ENCODE measurements around the gene PSMB9. TPM values are rescaled to one million over a fixed set of nuclear protein-coding genes. Genes with fewer than 3 reads are reported as not detected.

PSMB9 gene
- total and polyA plus RNA-seq, 7 experiments from 2014 or later: 70.3 to 452 (median 139) TPM

GRCh38 chr6:32895006-32895345 is 41.0 kb downstream of the PSMB9 start:
- Histone ChIP-seq H3K27me3 (ENCODE audit: control insufficient read depth in 2 of 2, insufficient read depth in 2 of 2, low read length in 2 of 2) (no peaks in the 10 kb centered on the region), H3K4me1 (ENCODE audit: control insufficient read depth in 2 of 2, insufficient read depth in 2 of 2, low read length in 2 of 2) (peaks cover 12 to 13% of the 10 kb centered on the region in 2 donors), H3K27ac (ENCODE audit: low read depth, low read length) (peak overlapping the region; percentile 78), H3K9me3 (ENCODE audit: control insufficient read depth in 2 of 3, low read length in 3 of 3) (no peaks in the 10 kb centered on the region), H3K36me3 (ENCODE audit: control insufficient read depth in 2 of 3, insufficient read depth in 3 of 3, low read length in 3 of 3) (peaks cover 0 to 7% (median 0%) of the 10 kb centered on the region in 3 experiments), H3K4me3 (ENCODE audit: low read length) (peak overlapping the region; percentile 81)
- DNase-seq: no peak
- ChIA-PET POLR2A (interaction anchor here (0.8 to 5.4 kb wide), 15 partner anchors 12 to 92 kb away, joined by 3 to 101 read pairs (median 5); partner anchors contain the start of genes BRD2, HLA-DMA, HLA-DMB and PSMB9), CTCF (interaction anchor here (1.0 to 2.3 kb wide), 8 partner anchors 27 to 90 kb away, joined by 3 to 11 read pairs (median 6); partner anchors contain the start of genes HLA-DMA and TAP2)
- Mint-ChIP-seq H3K36me3 (peaks cover 0 to 2% (median 0%) of the 10 kb centered on the region in 5 donors), H3K4me1 (peaks cover 30 to 43% (median 36%) of the 10 kb centered on the region in 7 donors), H3K9me3 (no peaks in the 10 kb centered on the region), H3K27me3 (peaks cover 0 to 4% (median 0%) of the 10 kb centered on the region in 5 donors), H3K27ac (peak overlapping the region; percentile 78 to 97 (median 94)), H3K4me3 (peak overlapping the region; percentile 91 to 100 (median 99))
- ATAC-seq: peak; percentile 18
- intact Hi-C loops (cut with micrococcal nuclease): loop anchor here (2.0 to 10.0 kb wide), 5 partner anchors 46 to 180 kb away; partner anchors contain the start of genes PSMB8 (in 2 of the 2), BRD2 (in 1 of the 2), HLA-DMA (in 1 of the 2) and HLA-DMB (in 1 of the 2)

GRCh38 chr6:32903952-32904351 is 50.0 kb downstream of the PSMB9 start:
- peaks cover 0 to 11% (median 0%) of the 10 kb centered on the region in 5 donors for H3K27me3 Mint-ChIP-seq
- ATAC-seq (no peak), DNase-seq (no peak)
- Histone ChIP-seq H3K27ac (ENCODE audit: low read depth, low read length) (no peak overlapping the region), H3K27me3 (ENCODE audit: control insufficient read depth in 2 of 2, insufficient read depth in 2 of 2, low read length in 2 of 2) (no peaks in the 10 kb centered on the region), H3K4me3 (ENCODE audit: low read length) (no peak overlapping the region), H3K9me3 (ENCODE audit: control insufficient read depth in 2 of 3, low read length in 3 of 3) (no peaks in the 10 kb centered on the region), H3K36me3 (ENCODE audit: control insufficient read depth in 2 of 3, insufficient read depth in 3 of 3, low read length in 3 of 3) (no peaks in the 10 kb centered on the region), H3K4me1 (ENCODE audit: control insufficient read depth in 2 of 2, insufficient read depth in 2 of 2, low read length in 2 of 2) (no peaks in the 10 kb centered on the region)
- ChIA-PET POLR2A (interaction anchor here (0.8 to 1.2 kb wide), 2 partner anchors 30 to 68 kb away, joined by 3 to 5 read pairs; no protein-coding TSS in a partner anchor), CTCF (interaction anchor here (0.6 to 2.1 kb wide), 5 partner anchors 18 to 1822 kb away, joined by 3 to 12 read pairs (median 3); no protein-coding TSS in a partner anchor)
- H3K27ac Mint-ChIP-seq: no peak overlapping the region
- no peaks in the 10 kb centered on the region for H3K9me3 Mint-ChIP-seq
- H3K36me3 Mint-ChIP-seq: peaks cover 0 to 8% (median 4%) of the 10 kb centered on the region in 5 donors
- peaks cover 0 to 6% (median 0%) of the 10 kb centered on the region in 7 donors for H3K4me1 Mint-ChIP-seq
- no peak overlapping the region for H3K4me3 Mint-ChIP-seq
- intact Hi-C loops (cut with micrococcal nuclease): no loop called here

DNA sequence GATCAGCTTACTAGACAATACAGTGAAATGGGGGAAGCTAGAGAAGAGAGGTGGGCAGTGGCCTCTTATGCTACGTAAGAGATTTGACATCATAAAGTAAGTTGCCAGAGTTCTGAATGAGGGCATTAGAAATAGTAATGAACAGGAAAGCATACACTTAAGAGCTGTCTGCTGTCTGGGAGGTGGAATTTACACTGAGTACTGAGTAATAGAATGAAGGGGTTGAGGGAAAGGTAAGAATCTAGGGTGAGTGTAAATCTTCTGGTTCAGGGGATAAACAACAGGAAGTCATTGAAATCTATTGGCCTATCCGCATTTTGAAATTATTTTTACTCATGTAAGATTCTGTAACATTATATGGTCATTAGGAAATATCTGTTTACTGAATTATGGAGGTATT is 51.1 kb downstream of the PSMB9 start:
- intact Hi-C loops (cut with micrococcal nuclease): no loop called here
- Histone ChIP-seq H3K9me3 (ENCODE audit: control insufficient read depth in 2 of 3, low read length in 3 of 3) (no peaks in the 10 kb centered on the region), H3K27me3 (ENCODE audit: control insufficient read depth in 2 of 2, insufficient read depth in 2 of 2, low read length in 2 of 2) (no peaks in the 10 kb centered on the region), H3K4me1 (ENCODE audit: control insufficient read depth in 2 of 2, insufficient read depth in 2 of 2, low read length in 2 of 2) (no peaks in the 10 kb centered on the region), H3K4me3 (ENCODE audit: low read length) (no peak overlapping the region), H3K27ac (ENCODE audit: low read depth, low read length) (no peak overlapping the region), H3K36me3 (ENCODE audit: control insufficient read depth in 2 of 3, insufficient read depth in 3 of 3, low read length in 3 of 3) (no peaks in the 10 kb centered on the region)
- ATAC-seq (no peak), DNase-seq (no peak)
- H3K9me3 Mint-ChIP-seq: no peaks in the 10 kb centered on the region
- peak overlapping the region in 1 of 9 donors; percentile 42 for H3K27ac Mint-ChIP-seq
- H3K36me3 Mint-ChIP-seq: peaks cover 0 to 8% (median 4%) of the 10 kb centered on the region in 5 donors
- H3K27me3 Mint-ChIP-seq: peaks cover 0 to 13% (median 0%) of the 10 kb centered on the region in 5 donors
- H3K4me1 Mint-ChIP-seq: peaks cover 0 to 6% (median 0%) of the 10 kb centered on the region in 7 donors
- no peak overlapping the region for H3K4me3 Mint-ChIP-seq
- ChIA-PET POLR2A (no interaction called here), CTCF (interaction anchor here (0.6 to 2.1 kb wide), 7 partner anchors 15 to 589 kb away, joined by 3 to 12 read pairs (median 3); partner anchors contain the start of gene TAP2)

- no peaks in the 10 kb centered on the region for H3K36me3 ChIP-seq (ENCODE audit: control insufficient read depth in 2 of 3, insufficient read depth in 3 of 3, low read length in 3 of 3)
- ATAC-seq (no peak), DNase-seq (no peak)
- intact Hi-C loops (cut with micrococcal nuclease): no loop called here
- peaks cover 0 to 20% (median 6%) of the 10 kb centered on the region in 5 donors for H3K27me3 Mint-ChIP-seq
- H3K9me3 Mint-ChIP-seq: no peaks in the 10 kb centered on the region
- CTCF ChIA-PET: interaction anchor here (1.1 to 1.6 kb wide), 2 partner anchors 20 to 68 kb away, joined by 3 to 4 read pairs; partner anchors contain the start of gene TAP2
- POLR2A ChIA-PET: no interaction called here
- H3K27ac Mint-ChIP-seq: no peak overlapping the region
- H3K4me3 Mint-ChIP-seq: no peak overlapping the region
- no peaks in the 10 kb centered on the region for H3K9me3 ChIP-seq (ENCODE audit: control insufficient read depth in 2 of 3, low read length in 3 of 3)
- H3K4me1 ChIP-seq (ENCODE audit: control insufficient read depth in 2 of 2, insufficient read depth in 2 of 2, low read length in 2 of 2): no peaks in the 10 kb centered on the region
- no peak overlapping the region for H3K27ac ChIP-seq (ENCODE audit: low read depth, low read length)
- peaks cover 0 to 4% (median under 1%) of the 10 kb centered on the region in 5 donors for H3K36me3 Mint-ChIP-seq
- H3K27me3 ChIP-seq (ENCODE audit: control insufficient read depth in 2 of 2, insufficient read depth in 2 of 2, low read length in 2 of 2): no peaks in the 10 kb centered on the region
- no peak overlapping the region for H3K4me3 ChIP-seq (ENCODE audit: low read length)
- peaks cover 0 to 6% (median 0%) of the 10 kb centered on the region in 7 donors for H3K4me1 Mint-ChIP-seq
These were observed 52.5 kb downstream of the PSMB9 start for GRCh38 chr6:32906539-32906938.

GRCh38 chr6:32908897-32909296 is 54.9 kb downstream of the PSMB9 start:
- ChIA-PET POLR2A (no interaction called here), CTCF (no interaction called here)
- H3K4me3 Mint-ChIP-seq: no peak overlapping the region
- H3K9me3 Mint-ChIP-seq: no peaks in the 10 kb centered on the region
- peaks cover 0 to 33% (median 9%) of the 10 kb centered on the region in 5 donors for H3K27me3 Mint-ChIP-seq
- no peaks in the 10 kb centered on the region for H3K4me1 ChIP-seq (ENCODE audit: control insufficient read depth in 2 of 2, insufficient read depth in 2 of 2, low read length in 2 of 2)
- no peaks in the 10 kb centered on the region for H3K9me3 ChIP-seq (ENCODE audit: control insufficient read depth in 2 of 3, low read length in 3 of 3)
- H3K27ac ChIP-seq (ENCODE audit: low read depth, low read length): no peak overlapping the region
- H3K4me3 ChIP-seq (ENCODE audit: low read length): no peak overlapping the region
- DNase-seq (no peak), ATAC-seq (no peak)
- no peaks in the 10 kb centered on the region for H3K36me3 ChIP-seq (ENCODE audit: control insufficient read depth in 2 of 3, insufficient read depth in 3 of 3, low read length in 3 of 3)
- intact Hi-C loops (cut with micrococcal nuclease): no loop called here
- no peak overlapping the region for H3K27ac Mint-ChIP-seq
- H3K4me1 Mint-ChIP-seq: peaks cover 0 to 4% (median 0%) of the 10 kb centered on the region in 7 donors
- peaks cover 0 to 4% (median 0%) of the 10 kb centered on the region in 5 donors for H3K36me3 Mint-ChIP-seq
- no peaks in the 10 kb centered on the region for H3K27me3 ChIP-seq (ENCODE audit: control insufficient read depth in 2 of 2, insufficient read depth in 2 of 2, low read length in 2 of 2)

Other genes starting within 250 kb of the PSMB9 start
- gene HLA-DQA1, start 216.8 kb upstream of the PSMB9 start, total RNA-seq: 10 to 100 TPM in 4 of 5 experiments, 1 to 10 TPM in 1; 8.5 to 43.4 (median 12.1) TPM
- under 1 TPM; 0.59 to 0.67 TPM for gene HLA-DQA1, start 216.8 kb upstream of the PSMB9 start, polyA plus RNA-seq
- gene HLA-DQB1, start 187.5 kb upstream of the PSMB9 start, total RNA-seq: 10 to 100 TPM in 2 of 5 experiments, 1 to 10 TPM in 3; 5.3 to 38.9 (median 9.4) TPM
- gene HLA-DQB1, start 187.5 kb upstream of the PSMB9 start, polyA plus RNA-seq: 1 to 10 TPM; 1.2 to 1.4 TPM
- 10 to 100 TPM in 1 of 5 experiments, 1 to 10 TPM in 1, not detected in 3; 3.9 to 13.3 TPM for gene HLA-DQA2, start 112.8 kb upstream of the PSMB9 start, total RNA-seq
- not detected for gene HLA-DQA2, start 112.8 kb upstream of the PSMB9 start, polyA plus RNA-seq
- 10 to 100 TPM in 1 of 5 experiments, 1 to 10 TPM in 2, not detected in 2; 1.8 to 24.8 (median 3.5) TPM for gene HLA-DQB2, start 90.7 kb upstream of the PSMB9 start, total RNA-seq
- under 1 TPM in 1 of 2 donors, not detected in 1; 0.95 TPM for gene HLA-DQB2, start 90.7 kb upstream of the PSMB9 start, polyA plus RNA-seq
- 1 to 10 TPM; 1.7 to 7.7 (median 4.9) TPM for gene HLA-DOB, start 37.2 kb upstream of the PSMB9 start, total RNA-seq
- under 1 TPM; 0.48 to 0.57 TPM for gene HLA-DOB, start 37.2 kb upstream of the PSMB9 start, polyA plus RNA-seq
- gene TAP2, start 15.5 kb upstream of the PSMB9 start, total RNA-seq: 100 to 1,000 TPM in 4 of 5 experiments, 10 to 100 TPM in 1; 84.3 to 243 (median 117) TPM
- gene TAP2, start 15.5 kb upstream of the PSMB9 start, polyA plus RNA-seq: 10 to 100 TPM; 26.4 to 36.4 TPM
- 100 to 1,000 TPM; 111 to 419 (median 115) TPM for gene PSMB8, start 10.1 kb upstream of the PSMB9 start, total RNA-seq
- 100 to 1,000 TPM; 322 to 378 TPM for gene PSMB8, start 10.1 kb upstream of the PSMB9 start, polyA plus RNA-seq
- 100 to 1,000 TPM in 3 of 5 experiments, 10 to 100 TPM in 2; 92.1 to 500 (median 103) TPM for gene TAP1, start 488 bp upstream of the PSMB9 start, total RNA-seq
- gene TAP1, start 488 bp upstream of the PSMB9 start, polyA plus RNA-seq: 100 to 1,000 TPM; 162 to 274 TPM
- gene HLA-DMB, start 86.8 kb downstream of the PSMB9 start, total RNA-seq: 10 to 100 TPM in 2 of 5 experiments, 1 to 10 TPM in 3; 7.8 to 82.5 (median 9.1) TPM
- gene HLA-DMB, start 86.8 kb downstream of the PSMB9 start, polyA plus RNA-seq: 10 to 100 TPM in 1 of 2 donors, 1 to 10 TPM in 1; 8.2 to 11.9 TPM
- 100 to 1,000 TPM in 1 of 5 experiments, 10 to 100 TPM in 4; 12.5 to 120 (median 29.6) TPM for gene HLA-DMA, start 98.9 kb downstream of the PSMB9 start, total RNA-seq
- 10 to 100 TPM; 19.3 to 25.6 TPM for gene HLA-DMA, start 98.9 kb downstream of the PSMB9 start, polyA plus RNA-seq
- 100 to 1,000 TPM; 275 to 391 (median 360) TPM for gene BRD2, start 114.4 kb downstream of the PSMB9 start, total RNA-seq
- gene BRD2, start 114.4 kb downstream of the PSMB9 start, polyA plus RNA-seq: 10 to 100 TPM; 33.4 to 82.6 TPM
- 10 to 100 TPM in 1 of 5 experiments, 1 to 10 TPM in 4; 3.0 to 10.5 (median 5.4) TPM for gene HLA-DOA, start 155.4 kb downstream of the PSMB9 start, total RNA-seq
- 1 to 10 TPM; 4.6 to 6.7 TPM for gene HLA-DOA, start 155.4 kb downstream of the PSMB9 start, polyA plus RNA-seq
- gene HLA-DPA1, start 219.5 kb downstream of the PSMB9 start, total RNA-seq: 100 to 1,000 TPM in 2 of 5 experiments, 10 to 100 TPM in 3; 20.2 to 295 (median 45.6) TPM
- 10 to 100 TPM; 21.1 to 67.0 TPM for gene HLA-DPA1, start 219.5 kb downstream of the PSMB9 start, polyA plus RNA-seq
- 100 to 1,000 TPM in 1 of 5 experiments, 10 to 100 TPM in 4; 13.7 to 308 (median 43.3) TPM for gene HLA-DPB1, start 221.8 kb downstream of the PSMB9 start, total RNA-seq
- 10 to 100 TPM; 24.9 to 87.6 TPM for gene HLA-DPB1, start 221.8 kb downstream of the PSMB9 start, polyA plus RNA-seq